HG03469 (cell line): ENCODE data around the gene GPR12.

Experiments
- ATAC-seq: cut with Tn5 transposase; IDR thresholded peaks from one replicate; pipeline ENCODE4 v1.9.1; 2021; ENCODE audit warnings: mild to moderate bottlenecking, moderate library complexity, moderate number of reproducible peaks; ENCODE audit not compliant: unreplicated experiment

Gene GPR12, protein sequence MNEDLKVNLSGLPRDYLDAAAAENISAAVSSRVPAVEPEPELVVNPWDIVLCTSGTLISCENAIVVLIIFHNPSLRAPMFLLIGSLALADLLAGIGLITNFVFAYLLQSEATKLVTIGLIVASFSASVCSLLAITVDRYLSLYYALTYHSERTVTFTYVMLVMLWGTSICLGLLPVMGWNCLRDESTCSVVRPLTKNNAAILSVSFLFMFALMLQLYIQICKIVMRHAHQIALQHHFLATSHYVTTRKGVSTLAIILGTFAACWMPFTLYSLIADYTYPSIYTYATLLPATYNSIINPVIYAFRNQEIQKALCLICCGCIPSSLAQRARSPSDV

DNA sequence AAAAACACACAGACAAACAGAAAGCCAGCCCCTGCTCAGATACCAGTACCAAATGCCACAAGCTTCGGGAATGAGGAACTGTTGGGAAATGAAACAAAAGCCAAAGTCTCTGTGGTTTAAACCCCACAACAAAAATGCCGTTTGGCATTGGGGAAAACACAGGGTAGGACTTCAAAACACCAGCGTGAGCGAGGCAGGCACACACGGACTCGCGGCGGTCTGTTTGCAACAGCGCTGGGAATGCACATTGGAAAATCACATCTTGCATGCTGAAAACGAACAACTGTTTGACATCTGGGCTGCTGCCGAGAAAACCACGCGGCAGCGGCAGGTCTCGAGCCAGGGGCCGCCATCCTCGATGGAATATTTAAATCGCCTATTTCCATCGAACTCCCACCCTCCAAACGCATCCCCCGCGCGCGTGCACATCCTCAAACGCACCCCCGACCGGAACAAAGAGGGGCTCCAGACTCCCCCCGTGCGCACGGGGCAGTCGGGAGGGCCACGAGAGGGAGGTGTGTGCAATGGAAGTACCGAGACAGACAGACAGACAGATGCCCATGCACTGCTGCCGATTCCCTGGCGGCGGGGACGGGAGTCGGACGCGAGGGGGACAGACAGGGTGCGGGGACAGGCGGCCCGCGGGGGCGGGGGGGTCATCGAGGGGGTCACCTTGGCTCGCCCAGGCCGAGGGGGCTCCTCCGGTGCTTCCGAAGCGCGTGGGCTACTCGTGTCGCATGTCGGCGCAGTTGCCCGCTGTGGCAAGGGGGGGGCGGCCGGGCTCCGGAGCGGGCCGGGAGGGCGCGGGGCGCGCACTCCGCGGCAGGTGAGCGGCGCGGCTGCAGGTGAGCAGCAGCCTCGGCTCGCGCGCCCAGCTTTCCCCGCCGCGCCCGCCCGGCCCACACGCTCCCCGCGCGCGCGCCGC lies at the start of gene GPR12:
Gene GPR12 (minus strand): TSS at position 880 of the 925 bp plus-strand sequence. CDS start 959 bp downstream, outside the sequence.
- ATAC-seq: no peak

DNA sequence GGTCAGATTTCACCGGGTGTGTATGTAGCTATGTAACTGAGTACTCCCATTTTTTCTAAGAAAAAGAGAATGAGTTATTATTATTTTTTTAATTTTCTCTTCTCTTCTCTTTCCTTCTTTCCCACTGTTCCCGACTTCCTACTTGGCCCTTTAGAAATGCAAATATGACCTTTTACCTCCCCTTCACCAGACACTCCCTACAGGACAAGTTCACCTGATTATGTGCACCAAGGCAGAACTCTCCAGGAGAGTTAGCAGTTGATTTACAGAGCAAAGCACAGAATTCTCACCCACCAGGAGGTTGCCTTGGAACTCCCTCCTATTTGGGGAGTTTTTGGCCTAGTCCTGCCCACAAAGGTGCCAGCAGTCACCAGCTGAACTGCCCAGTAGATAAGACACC lies 49.5 kb upstream of the GPR12 start:
- ATAC-seq: no peak

DNA sequence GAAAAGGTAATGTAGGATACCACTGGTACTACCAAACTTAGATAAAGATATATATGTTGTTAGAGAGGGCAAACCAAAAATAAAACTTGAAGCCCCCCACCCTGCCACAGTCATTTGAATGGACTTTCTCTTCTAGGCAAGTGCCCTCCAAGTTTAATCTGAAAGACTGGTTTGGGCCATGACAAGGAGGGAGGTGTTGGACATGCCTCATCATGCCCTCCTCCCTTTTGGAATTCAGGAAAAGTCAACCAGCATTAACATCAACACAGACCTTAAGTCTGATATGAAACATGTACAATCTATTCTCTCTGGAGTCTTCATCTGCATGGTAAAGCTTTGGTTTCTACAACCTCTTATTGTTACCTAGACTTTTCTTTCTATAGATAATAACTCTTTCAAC lies 46.3 kb upstream of the GPR12 start:
- no peak for ATAC-seq

DNA sequence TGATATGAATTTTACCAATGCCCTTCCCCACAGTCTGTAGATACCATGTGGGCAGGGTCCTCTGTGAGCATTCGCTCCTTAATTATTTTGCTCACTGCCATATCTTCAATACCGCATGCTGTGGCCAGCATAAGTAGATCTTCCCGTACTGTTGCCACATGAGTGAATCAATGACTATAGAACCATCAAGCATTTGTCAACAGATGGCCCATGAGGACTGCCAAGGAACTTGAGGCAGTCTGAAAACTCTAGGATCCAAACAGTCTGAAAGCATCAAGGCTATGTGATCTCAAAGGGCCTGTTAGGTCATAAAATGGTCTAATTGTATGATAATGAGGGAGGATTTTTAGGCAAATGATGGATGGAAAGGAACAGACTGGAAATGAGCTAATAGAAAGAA lies 27.4 kb upstream of the GPR12 start:
- ATAC-seq: no peak

GRCh38 chr13:26786651-26787295 lies 26.2 kb upstream of the GPR12 start:
- no peak for ATAC-seq

- no peak for ATAC-seq
Observed at GRCh38 chr13:26785838-26786630, 25.4 kb upstream of the GPR12 start.

DNA sequence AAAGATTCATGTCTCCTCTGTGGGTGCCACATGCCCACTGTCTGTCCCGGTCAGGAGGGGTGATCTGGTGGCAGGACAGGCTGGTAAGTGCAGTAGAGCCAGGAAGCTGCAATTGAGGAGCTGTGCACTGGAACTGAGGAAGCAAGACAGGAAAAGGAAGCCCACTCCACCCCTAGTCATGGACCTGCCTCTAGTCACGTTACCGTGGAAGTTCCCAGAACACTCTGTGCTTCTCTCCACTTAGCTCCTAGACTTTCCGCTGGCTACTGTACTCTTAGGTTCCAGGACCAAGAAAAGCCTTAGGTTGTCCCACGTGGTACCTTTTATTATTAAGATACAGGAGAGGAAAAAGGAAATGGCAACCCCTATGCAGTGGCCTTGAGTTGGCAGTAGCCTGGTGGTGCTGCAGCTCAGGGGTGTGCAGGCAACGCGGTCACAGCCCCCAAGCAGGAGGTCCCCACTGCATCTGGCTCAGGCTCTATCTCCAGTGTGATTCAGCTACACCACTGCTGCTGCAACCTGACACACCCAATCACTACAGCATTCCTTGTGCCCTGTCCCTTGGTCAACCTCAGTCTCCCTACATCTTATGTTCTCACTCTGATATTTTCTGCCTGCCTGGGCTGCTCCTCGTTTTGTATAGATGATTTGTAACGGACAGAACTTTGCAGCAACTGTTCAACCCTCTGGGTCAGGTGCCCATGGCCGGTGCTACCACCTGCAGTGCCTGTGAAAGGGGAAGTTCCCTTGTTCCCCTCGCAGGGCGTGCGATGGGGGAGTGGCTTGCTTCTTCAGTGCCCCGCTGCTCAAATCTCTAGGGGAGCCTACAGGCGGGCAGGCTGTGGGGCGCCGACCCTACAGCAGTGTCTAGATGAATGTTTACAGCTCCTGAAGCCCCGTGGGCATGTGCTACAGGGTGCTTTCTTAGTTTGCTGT lies 24.4 kb upstream of the GPR12 start:
- ATAC-seq: no peak

DNA sequence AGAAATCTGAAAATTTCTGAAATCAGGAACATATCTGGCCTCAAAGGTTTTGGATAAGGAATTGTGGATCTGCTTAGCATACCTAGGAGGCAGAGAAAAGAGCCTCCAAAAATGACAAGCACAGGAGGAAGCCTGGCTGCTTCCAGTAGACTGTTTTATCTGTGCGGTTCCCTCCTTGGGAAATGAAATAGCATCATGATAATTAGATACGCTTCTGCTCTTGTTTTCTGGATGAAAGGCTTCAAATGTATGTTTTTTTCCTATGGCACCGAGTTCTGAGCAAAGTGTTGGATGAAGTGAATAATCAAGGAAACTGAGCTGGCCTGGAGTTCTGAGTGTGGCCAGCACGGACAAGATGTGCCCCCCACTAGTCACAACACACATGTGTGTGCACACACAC lies 19.8 kb upstream of the GPR12 start:
- no peak for ATAC-seq

- ATAC-seq: no peak
Observed at GRCh38 chr13:26779321-26779720, 18.7 kb upstream of the GPR12 start.

DNA sequence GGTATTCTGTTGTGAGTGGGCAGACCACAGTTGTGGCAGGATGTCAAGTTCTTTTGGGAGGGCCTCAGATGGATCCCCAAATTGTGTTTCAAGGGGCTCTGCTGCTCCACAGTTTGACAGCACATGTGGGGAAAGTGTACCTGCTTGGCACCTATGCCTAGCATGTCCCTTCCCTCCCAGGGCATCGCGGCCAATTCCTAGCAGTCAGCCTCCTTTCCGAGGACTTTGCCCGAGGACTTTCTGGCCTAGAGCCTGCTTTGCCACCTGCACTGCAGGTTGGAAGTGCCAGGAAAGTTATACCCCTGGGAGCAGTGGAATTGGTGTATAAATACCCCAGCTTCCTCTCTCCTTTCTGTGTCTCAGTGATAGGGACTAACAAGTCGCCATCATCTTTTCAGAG lies 11.9 kb upstream of the GPR12 start:
- ATAC-seq: no peak

- no peak for ATAC-seq
Observed at GRCh38 chr13:26771796-26772195, 11.2 kb upstream of the GPR12 start.

GRCh38 chr13:26762745-26763345 lies 2.3 kb upstream of the GPR12 start:
- no peak for ATAC-seq

GRCh38 chr13:26760832-26761582 lies 421 bp upstream of the GPR12 start:
- no peak for ATAC-seq

- ATAC-seq: no peak
Observed at GRCh38 chr13:26759249-26759906, 1.2 kb downstream of the GPR12 start.

DNA sequence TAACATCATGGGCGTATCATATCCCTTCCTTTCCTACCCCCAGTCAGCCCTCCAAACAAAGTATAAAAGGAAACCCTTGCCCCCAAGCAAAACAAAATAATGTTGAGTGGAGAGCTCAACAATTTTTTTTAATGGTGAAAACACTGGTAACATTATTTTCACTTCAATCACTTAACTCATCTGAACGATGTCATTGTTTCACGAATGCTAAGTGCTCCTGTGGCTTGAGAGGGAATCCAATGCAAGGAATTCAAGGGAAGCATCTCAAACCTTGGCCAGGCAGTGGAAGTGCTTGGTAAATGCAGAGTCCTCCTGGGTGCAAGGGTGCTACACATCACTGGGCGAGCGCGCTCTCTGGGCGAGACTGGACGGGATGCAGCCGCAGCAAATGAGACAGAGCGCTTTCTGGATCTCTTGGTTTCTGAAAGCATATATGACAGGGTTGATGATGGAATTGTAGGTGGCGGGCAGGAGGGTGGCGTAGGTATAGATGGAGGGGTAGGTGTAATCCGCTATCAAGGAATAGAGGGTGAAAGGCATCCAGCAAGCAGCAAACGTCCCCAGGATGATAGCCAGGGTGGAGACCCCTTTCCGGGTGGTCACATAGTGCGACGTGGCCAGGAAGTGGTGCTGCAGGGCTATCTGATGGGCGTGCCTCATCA lies 2.0 kb downstream of the GPR12 start:
- no peak for ATAC-seq

- no peak for ATAC-seq
Observed at GRCh38 chr13:26756961-26757360, 3.6 kb downstream of the GPR12 start.

DNA sequence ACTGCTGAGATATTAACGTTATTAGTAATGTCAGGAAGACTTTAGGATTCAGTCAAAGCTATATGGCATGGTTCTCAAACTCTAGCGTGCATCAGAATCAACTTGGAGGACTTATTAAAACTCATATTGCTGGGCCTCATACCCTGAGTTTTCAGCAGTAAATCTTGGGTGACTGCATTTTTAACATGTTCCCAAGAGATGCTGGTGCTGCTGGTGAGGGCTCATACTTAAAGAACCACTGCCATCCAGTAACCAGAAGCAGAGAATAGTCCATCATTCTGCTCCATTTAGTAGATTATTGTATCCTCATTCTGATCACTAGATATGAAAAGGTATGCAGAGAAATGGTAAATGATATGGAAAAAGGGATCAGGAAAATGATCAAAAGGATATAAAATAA lies 7.9 kb downstream of the GPR12 start:
- no peak for ATAC-seq
